Nucleus accumbens (tissue), 56 donors: Measurements from ENCODE around the gene HOXB3.

Experiments
- DNase-seq, 56 donors: peaks; one replicate each; lab custom pipeline; 2025; lab: John Stamatoyannopoulos, UW

HOXB3 gene

DNA sequence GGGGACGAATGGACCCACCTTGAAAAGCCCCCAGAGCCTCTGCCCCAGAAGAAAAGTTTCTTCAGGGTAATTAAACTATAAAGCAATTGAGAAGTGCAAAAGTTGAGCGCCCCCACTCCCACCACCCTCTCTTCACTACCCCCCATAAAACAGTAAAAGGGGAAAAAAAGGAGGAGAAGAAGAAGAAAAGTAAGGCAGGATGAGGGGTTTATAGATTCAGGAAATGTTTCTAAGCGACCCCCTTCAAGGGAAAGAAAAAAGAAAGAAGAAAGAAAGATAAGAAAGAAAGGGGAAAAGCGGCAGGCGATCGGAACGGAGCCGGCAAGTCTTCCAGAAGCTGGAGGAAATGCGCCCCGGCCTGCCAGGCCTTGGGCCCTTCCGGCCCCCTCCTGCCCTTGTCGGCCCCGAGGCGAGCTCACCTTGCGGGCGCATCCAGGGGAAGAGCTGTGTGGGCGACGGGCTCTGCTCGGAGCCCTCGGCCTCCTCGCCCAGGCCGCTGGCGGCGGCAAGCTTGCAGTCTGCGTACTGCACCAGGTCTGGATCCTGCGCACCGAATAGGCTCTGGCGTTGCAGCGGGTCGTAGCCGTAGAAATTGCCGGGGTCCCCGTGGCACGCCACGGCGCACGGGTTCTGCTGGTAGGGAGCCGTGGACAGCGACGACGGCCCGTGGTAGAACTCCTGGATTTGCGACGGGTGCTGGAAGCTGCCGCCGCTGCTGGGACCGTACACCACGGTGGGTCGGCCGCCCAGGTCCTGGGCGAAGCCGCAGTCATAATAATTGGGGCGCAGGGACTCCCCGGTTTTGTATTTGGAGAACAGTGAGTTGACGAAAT lies 24.0 kb upstream of the HOXB3 start:
- DNase-seq: no peak

DNA sequence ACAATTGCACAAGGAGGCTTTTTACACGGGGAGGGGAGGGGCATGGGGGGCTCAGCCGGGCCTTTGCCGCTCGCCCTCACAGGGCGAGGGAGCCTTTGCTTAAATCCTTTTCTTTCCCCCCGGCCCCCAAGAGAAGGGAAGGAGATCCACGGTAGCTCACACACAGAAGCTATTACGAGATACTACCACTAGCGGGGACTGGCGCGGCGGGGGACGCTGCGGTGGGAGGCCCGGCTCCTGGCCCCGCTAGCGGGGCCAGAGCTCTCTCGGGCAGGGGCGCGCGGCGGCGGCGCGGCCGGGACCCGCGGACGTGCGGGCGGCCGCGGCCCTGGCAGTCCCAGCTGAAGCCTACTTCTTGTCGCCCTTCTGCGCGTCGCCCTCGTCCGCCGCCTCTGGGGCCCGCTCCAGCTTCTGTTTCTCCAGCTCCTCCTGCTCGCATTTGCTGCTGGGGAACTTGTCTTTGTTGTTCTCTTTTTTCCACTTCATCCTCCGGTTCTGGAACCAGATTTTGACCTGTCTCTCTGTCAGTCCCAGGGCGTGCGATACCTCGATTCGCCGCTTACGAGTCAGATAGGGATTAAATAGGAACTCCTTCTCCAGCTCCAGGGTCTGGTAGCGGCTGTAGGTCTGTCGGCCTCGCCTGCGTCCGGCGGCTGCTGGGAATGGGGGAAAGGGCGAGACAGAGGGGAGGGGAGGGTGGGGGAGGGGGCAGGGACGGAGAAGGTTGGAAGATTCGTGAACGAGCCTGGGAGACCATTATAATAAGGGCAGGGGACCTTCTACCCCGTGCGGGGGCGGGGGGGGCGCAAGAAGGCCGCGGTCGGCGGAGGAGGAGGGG lies 23.0 kb upstream of the HOXB3 start:
- DNase-seq: no peak

DNA sequence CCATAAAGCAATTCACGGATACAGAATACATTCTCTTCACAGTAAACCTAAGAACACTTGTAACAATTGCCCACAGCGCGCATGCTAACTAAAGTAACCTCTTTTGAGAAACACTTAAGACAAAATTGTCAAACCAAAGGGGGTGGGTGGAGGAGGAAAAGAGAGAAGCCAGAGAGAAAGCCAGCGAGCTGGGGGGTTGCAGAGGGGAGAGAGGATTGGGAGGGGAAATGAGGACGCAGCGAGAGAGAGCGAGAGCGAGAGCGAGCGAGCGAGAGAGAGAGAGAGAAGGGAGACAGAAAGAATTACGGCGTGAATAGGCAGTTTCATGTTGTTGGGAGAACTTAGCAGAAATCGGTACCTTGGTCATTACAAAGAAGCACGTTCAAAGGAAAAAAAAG lies 22.4 kb upstream of the HOXB3 start:
- no peak for DNase-seq

DNA sequence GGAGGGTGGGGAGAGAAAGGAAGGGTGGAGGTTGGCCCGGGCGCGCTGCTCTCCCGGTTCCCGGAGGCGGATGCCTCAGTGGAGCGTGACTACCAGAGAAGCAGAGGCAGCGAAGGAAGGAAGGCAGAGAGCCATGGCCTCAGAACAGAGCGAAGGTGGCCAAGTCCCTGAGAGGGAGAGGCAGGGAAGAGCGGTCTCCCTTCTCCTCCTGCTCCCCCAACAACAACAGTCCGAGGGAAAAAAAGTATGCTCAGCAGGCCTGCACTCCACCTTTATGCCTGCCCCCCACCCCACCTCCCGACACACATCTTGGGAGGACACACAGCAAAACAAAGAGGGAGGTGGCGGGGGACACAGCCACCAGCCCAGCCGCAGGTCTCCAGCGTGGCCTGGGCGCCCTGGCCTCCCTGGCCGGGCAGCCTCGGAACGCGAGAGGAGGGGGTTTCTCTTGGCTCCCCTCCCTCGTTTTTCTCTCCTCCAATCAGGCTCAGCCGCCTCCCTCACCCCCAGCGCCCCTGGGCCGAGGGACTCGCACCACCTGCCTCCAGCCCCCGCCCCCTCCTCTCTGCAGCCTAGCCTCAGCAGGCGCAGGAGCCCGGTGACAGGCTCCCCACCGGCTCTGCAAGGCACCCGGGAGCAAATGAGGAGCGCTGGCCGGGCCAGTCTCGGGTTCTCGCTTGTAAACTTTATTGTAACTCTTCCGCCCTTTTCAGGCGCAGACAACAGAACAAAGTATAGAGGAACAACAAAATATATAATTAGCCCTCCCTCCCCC lies 21.8 kb upstream of the HOXB3 start:
- no peak for DNase-seq

DNA sequence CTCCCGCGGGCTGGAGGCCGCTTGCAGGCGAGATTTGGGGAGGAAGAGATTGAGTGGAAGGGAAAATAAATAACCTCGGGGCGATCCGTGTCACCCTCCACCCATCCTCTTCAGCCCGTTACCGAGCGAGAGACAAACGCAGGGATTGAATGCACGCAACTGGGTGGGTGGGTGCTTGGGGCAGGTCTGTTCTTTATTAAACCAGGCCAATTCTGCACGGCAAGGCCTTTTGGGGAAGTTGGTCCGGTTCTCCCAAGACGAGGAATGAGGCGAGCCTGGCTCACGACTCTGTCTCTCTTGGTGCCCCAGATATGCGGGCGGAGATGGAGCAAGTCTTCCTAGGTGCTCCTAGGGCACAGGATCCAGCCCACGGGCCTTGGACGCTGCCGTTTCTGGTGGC lies 21.2 kb upstream of the HOXB3 start:
- no peak for DNase-seq

DNA sequence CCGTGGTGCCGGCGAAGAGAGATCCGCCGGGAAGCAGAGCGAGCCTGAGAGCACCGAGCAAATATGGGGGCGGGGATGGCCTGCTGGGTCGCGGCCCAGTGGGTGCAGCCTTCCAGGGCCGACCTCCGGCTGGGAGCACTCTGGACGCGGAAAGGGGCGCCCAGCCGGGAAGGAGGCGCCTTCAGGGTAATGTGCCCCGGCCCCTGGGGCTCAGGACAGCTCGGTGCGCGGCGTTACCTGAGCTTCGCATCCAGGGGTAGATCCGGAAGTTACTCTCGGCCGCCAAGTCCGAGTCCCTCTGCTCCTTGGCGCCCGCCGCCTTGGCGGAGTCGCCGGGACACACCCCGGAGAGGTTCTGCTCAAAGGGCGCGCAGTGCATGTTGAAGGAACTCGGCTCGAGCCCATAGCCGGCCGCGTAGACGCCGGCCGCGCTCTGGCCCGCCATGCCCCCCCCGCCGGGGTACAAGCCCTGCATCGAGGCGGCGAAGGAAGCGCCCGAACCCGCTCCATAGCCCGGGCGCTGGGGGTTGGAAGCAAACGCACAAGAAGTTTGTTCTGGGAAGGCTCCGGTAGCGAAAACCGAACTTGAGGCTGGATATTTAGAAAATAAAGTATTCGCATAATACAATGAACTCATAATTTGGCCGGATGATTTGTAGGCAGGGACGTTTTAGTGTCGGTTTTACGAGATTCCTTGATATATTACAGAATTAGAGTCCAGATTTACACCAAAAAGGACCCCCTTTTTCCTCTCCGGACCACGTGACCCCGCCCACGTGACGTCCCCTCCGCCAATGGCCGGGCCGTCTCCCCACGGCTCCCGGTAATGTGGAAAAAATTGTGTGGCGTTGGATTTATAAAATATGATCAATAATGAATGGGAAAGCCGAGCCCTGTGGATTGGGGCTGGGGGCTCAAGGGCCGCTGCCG lies 20.5 kb upstream of the HOXB3 start, which contains the start of gene HOXB7:
Gene HOXB7, minus strand, starts transcription at position 736 of the 930 bp plus-strand sequence. Its CDS starts 99 bp downstream, at position 637.
- peak in 6 of 56 donors; percentile 0 to 44 (median 6) for DNase-seq

DNA sequence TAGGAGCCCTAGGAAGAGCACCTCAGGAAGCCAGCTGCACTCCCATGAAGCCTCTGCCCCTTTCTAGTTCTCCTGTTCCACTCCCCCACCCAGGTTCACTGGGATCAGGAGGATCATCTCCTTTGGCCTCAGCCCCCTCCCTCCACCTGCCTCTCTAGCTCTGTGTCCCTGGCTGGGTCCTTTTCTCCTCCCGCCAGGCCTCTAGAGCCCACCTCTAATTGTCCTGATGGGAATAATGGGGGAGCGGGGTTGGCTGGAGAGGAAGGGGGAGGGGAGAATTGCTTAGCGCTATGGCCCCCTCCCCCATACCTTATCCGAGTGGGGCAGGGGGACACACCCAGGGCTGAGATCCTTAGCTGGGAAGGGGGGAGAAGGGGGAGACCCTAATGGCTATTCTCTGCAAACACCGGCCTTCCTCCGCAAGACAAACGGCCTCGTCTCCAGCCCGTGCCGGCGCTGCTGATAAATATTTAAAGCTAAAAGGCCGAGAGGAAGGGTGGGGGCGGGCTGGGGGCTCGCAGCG lies 19.8 kb upstream of the HOXB3 start:
- no peak for DNase-seq

DNA sequence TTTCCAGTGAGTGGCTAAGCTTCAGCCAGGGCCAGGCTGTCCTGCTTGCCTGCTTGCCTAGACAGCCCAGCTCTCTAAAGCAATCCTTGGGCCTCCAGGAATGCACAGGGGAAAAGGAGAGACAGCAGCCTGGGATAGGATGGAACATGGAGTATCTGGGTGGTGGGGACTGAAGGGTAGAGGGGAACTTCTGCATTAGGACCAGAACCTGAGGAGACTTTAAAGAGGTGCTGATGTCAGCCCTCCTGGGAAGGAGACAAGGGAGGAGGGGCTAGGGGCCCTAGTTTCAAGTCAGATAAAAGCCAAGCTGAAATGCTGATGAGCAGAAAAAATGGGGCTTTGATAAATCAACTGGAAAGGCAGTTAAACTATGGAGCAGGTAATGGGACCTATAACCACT lies 19.0 kb upstream of the HOXB3 start:
- DNase-seq: no peak

DNA sequence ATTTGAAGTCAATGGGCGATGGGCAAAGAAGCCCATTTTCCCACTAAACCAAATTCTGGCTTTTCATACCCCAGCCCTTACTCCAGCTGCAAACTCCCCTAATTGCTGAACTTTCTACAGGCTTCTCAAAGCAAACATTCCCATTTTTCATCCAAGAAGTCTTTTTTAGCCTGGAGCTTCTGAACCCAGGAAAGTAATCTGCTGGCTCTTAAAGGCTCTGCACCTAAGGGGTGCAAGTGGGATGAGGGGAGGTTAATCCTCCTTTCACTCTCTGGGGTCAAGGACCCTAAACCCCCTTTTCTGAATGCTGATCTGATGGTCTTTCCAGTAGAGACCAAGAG lies 18.4 kb upstream of the HOXB3 start:
- no peak for DNase-seq

DNA sequence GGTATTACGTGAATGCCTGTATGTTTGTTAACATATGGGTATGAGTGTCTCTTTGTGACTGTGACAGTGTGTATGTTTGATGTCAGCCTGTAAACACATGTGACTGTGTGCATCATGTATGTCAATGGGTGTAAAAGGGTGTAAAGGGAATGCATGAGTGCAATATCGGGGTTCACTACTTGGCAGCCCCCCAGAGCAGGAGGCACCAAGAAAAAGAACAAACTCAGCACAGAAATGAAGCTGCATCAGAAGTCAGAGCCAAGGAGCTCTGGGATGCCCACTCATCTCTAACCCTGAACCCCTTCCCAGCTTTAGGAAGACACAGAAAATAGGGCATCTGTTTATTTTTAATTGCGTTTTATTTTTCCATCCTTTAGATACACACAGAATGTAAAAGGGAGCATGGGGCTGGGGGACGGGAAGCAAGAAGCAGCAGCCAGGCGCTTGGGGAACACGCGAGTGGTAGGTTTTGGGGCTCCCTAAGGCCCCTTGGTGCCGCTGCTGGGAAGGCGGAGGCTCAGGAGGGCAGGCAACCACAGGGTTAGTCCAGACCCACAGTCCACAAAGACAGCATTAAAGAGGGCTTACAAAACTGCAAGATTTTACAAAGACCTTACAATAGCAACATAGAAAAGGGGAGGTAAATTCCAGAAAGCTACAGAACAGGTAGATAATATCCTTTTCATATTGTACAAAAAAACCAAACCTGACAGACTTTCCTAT lies 17.0 kb upstream of the HOXB3 start:
- DNase-seq: no peak

DNA sequence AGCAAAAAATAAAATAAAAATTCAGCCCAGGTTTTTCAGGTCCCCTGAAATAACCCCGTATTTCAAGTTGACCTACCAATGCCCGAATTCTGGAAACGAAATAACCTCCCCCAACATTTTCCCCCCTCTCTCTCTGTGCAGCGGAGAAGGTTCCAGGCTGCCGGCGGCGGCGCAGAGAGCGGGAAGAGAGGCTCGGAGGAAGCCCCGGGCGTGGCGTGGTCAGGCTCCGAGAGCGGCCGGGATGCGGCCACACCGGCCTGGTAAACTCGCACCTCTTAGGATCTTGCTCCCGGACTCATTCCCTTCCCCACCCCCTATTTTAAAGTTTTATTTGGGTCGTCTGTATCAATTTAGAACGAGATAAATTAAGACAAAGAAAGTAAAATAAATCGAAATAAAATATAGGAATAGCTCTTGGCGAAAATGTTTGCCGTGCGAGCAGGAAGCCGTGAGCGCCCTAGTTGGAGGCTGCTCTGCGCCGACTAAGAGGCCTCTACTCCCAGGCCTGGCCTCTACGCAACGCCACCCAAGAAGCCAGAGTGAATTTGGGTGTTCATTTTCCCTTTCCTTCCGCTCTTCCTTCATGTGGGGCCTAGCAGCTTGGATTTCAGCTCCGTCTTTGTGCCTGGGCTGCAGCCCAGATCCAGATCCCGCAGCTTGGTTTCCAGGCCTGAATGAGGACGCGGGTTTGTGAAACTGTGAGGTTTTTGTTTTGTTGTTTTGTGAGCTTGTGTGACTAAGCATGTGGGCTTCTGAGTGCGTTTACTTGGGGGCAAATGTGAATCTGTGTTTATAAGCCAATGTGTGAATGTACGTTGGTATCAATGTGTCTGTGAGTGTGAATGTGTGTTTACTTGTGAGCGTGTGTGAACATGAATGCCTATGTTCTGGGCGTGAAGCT lies 16.2 kb upstream of the HOXB3 start:
- DNase-seq: no peak

DNA sequence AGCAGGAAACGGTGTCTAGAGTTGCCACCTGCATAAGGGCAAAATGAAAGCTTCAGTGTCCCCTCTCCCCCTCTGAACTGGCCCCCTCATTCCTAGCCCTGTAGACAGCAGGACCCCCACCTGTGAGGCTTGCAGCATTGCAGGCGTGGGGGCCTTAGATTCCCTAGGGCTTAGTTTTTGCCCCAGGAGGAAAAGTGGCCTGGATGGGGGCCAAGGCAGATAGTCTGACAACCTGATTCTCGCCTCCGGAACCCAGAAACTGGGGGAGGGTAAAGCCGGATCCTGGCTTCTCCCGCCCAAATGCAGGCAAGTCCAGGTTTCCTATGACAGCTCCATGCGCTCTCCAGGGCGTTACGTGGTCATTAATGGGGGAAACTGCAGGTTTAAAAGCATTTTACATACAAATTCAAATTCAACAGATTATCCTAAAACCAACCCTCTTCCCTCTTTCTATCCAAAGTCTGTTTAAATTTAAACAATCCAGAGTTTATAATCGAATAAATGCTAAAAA lies 15.4 kb upstream of the HOXB3 start:
- DNase-seq: no peak

DNA sequence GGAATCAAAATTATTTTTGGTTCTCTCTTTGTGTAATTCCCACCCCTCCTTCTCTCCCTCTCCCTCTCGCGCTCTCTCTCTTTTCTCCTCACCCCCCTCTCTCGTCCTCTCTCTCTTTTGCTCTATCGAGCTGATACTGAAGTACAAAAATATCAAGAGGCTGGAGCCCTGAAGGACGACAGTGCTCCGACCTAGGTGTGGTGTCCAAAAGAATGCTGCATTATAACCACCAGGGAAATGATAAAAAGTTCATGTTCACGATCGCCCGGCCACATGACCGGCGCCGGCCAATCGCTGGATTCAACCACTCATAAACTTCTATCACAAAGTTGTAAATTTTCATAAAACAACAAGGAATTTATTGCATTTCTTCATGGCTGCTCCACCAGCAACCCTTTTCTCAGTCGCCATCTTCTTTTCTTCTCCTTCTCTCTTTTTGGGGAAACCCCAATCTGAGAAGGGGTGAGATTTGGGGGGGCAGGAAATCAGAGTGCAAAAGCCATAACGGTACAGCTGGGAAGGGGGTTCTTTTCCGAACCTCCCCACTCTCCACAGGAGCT lies 14.8 kb upstream of the HOXB3 start, which contains the start of gene HOXB6:
Gene HOXB6, minus strand, starts transcription at position 217 of the 560 bp plus-strand sequence. CDS start 6,836 bp downstream, outside the sequence.
- DNase-seq: no peak

DNA sequence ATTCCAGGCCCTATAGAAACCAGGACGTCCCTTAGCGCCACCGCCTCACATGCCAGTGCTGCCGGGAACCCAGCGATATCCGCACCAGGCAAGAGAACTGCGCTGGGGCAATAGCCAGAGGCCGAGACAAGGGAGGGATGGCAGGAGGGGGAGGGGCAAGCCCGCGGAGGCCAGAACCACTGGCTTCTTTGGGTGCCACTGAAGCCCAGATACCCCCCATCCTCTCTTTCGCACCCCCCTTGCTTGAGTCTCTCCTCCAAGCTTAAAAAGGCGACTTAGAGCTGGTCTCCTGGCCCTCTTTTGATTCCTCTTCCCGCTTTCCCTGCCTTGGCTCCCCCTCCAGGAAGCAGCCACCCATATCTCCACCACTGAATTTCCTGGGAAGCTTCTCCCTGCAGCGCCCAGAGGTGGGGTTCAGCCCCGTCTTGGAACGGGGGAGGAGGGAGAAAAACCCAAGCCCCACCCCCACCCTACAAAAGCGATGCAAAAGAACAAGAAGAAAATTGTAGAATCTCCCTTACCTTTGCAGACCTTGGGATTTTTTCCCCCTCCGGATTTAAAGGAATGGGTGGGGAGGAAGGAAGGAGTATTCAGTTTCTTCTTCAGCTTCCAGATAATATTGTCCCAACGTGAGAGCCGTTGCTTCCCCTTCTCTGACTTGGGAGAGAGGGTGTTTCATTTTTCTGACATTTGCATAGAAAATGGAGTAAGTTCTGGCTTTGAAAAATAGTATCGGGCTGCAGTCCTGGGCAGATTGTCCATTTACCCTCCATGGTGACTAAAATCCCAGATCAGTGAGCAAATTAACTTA lies 14.1 kb upstream of the HOXB3 start:
- no peak for DNase-seq

DNA sequence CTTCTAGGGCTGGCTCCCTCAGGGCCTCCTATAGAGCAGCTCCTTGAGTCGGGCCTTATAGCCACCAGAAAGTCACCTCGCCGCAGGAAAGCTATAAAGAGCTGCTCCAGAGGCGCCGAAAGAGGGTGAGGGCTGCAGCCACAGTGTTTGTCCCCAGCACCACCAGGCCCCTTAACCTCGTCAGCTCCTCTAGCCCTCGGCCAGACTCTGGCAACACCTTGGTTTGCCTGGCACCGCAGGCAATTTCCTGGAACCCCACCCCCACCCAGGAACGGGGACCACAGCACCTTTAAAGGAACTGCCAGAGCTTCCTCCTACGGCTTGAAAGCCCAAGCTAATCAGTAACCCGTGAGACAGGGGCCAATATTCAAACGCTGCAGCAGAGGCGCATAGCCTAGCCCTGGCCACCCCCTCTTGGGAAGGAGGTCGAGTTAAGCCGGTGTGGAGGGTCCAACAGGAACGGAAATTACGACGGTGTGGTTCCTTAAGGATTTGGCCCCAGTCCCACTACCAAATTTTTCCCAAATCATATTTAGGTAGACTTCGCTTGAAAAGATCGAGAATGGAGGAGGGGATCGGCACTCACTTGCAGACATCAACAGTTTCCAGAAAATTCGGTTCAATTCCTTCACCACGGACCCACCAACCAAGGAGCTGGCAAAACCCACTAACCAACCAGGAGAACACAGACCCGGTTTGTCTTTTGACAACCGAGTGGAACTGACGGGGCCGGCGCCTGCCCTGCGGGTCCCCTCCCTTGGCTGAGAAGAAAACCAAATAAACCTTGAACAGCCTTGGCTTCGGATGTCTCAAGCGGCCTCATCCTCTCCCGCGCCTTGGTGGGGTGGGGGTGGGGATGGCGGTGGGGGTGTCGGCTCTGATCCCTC lies 11.7 kb upstream of the HOXB3 start:
- DNase-seq: no peak
